Smooth muscle cell (in vitro differentiated cells): ENCODE results near the gene PXK. TPM values are rescaled to one million over a fixed set of nuclear protein-coding genes. Genes with fewer than 3 reads are reported as not detected.

Source experiments
- DNase-seq: peaks from one replicate; lab custom pipeline; 2025; ENCODE audit not compliant: unreplicated experiment; lab: John Stamatoyannopoulos, UW
- H2AFZ ChIP-seq: fragments of 200-600 bp; sonication (generic); 2 replicates; pipeline ENCODE4 v1.6.0; 2016; ENCODE audit warnings: antibody characterized with exemption, low read depth, mild to moderate bottlenecking
- H3F3A ChIP-seq: fragments of 200-600 bp; sonication (generic); 2 replicates; pipeline ENCODE4 v1.6.0; 2017; ENCODE audit warnings: antibody characterized with exemption, low read depth
- H3K27ac ChIP-seq: fragments of 200-600 bp; sonication (generic); 2 replicates; pipeline ENCODE4 v1.5.1; 2016; ENCODE audit warnings: low read depth, mild to moderate bottlenecking
- H3K27me3 ChIP-seq: fragments of 200-600 bp; sonication (generic); 2 replicates; pipeline ENCODE4 v1.6.1; 2016; ENCODE audit warnings: low read depth, mild to moderate bottlenecking
- H3K36me3 ChIP-seq: fragments of 200-600 bp; sonication (generic); 2 replicates; pipeline ENCODE4 v1.5.1; 2016; ENCODE audit warnings: low read depth
- H3K4me1 ChIP-seq: fragments of 200-600 bp; sonication (generic); 2 replicates; pipeline ENCODE4 v1.5.1; 2016; ENCODE audit warnings: low read depth
- H3K4me2 ChIP-seq: fragments of 200-600 bp; sonication (generic); 2 replicates; pipeline ENCODE4 v1.6.0; 2016; ENCODE audit warnings: mild to moderate bottlenecking
- H3K4me3 ChIP-seq: fragments of 200-600 bp; sonication (generic); 2 replicates; pipeline ENCODE4 v1.5.1; 2016; ENCODE audit warnings: mild to moderate bottlenecking
- H3K79me2 ChIP-seq: fragments of 200-600 bp; sonication (generic); 2 replicates; pipeline ENCODE4 v1.6.0; 2016; ENCODE audit warnings: low read depth, mild to moderate bottlenecking
- H3K9ac ChIP-seq: fragments of 200-600 bp; sonication (generic); 2 replicates; pipeline ENCODE4 v1.6.0; 2016; ENCODE audit warnings: low read depth
- H3K9me3 ChIP-seq: fragments of 200-600 bp; sonication (generic); replicated peaks from 2 replicates; pipeline ENCODE4 v1.5.1; 2016; ENCODE audit warnings: low read depth
- H4K20me1 ChIP-seq: fragments of 200-600 bp; sonication (generic); 2 replicates; pipeline ENCODE4 v1.6.0; 2016; ENCODE audit warnings: low read depth
- CTCF ChIP-seq: fragments of 200-600 bp; sonication (generic); IDR thresholded peaks from 2 replicates; pipeline ENCODE4 v1.5.1; 2017; ENCODE audit warnings: borderline replicate concordance, mild to moderate bottlenecking, antibody characterized with exemption; ENCODE audit not compliant: insufficient read depth, poor library complexity, severe bottlenecking
- WGBS: methylation state at CpG from one replicate; pipeline ENCODE4 v1.1.7; 2016; ENCODE audit warnings: low lambda C conversion rate; 5-methylcytosine and 5-hydroxymethylcytosine counted together
- polyA plus RNA-seq: library from polyadenylated mRNA; unstranded; fragments of >200 nt; fragmentation: Nextera tagmentation; extraction: Ambion mirVana; gene quantifications from 2 replicates; pipeline ENCODE4 v1.2.1, GENCODE V29; 2016
- total RNA-seq: library from RNA; depleted of rRNA; stranded (reverse); fragments of >200 nt; gene quantifications from 2 replicates; pipeline ENCODE4 v1.2.3, GENCODE V29; 2014

Gene PXK
- total and polyA plus RNA-seq, 2 experiments from 2014 or later: 23.8 to 30.5 TPM

- Histone ChIP-seq H3K79me2 (peaks cover 39% of the 10 kb centered on the region), H3K9ac (no peak overlapping the region), H3K4me1 (peaks cover 20% of the 10 kb centered on the region), H4K20me1 (peaks cover 3% of the 10 kb centered on the region), H3K27me3 (no peaks in the 10 kb centered on the region), H3K9me3 (no peaks in the 10 kb centered on the region), H3K4me3 (peak overlapping the region; percentile 68), H3K4me2 (peak overlapping the region; percentile 94), H3K36me3 (no peaks in the 10 kb centered on the region), H3K27ac (peak overlapping the region; percentile 90), H2AFZ (no peak overlapping the region), H3F3A (no peaks in the 10 kb centered on the region)
- 88% methylated on average over 1 of the region's 1 CpG for WGBS
- no peak for TF ChIP-seq CTCF
- no peak for DNase-seq
Measured at GRCh38 chr3:58334506-58334884, 1.8 kb downstream of the PXK start.

GRCh38 chr3:58335652-58335947 is 2.9 kb downstream of the PXK start:
- 15% methylated on average over 1 of the region's 1 CpG for WGBS

GRCh38 chr3:58336135-58336882 is 3.6 kb downstream of the PXK start:
- no peak for DNase-seq

More at GRCh38 chr3:58335652-58335947, 2.9 kb downstream of the PXK start:
- no peaks in the 10 kb centered on the region for H3K9me3 ChIP-seq
- peaks cover 48% of the 10 kb centered on the region for H3K79me2 ChIP-seq
- H4K20me1 ChIP-seq: peaks cover 3% of the 10 kb centered on the region
- peak overlapping the region; percentile 90 for H3K27ac ChIP-seq
- H3K4me1 ChIP-seq: peaks cover 20% of the 10 kb centered on the region
- no peaks in the 10 kb centered on the region for H3K36me3 ChIP-seq
- H3F3A ChIP-seq: no peaks in the 10 kb centered on the region
- no peak for DNase-seq
- H3K4me3 ChIP-seq: peak overlapping the region; percentile 68
- no peaks in the 10 kb centered on the region for H3K27me3 ChIP-seq
- peak overlapping the region; percentile 94 for H3K4me2 ChIP-seq
- no peak overlapping the region for H2AFZ ChIP-seq
- TF ChIP-seq CTCF: no peak
- H3K9ac ChIP-seq: peak overlapping the region; percentile 68

More at GRCh38 chr3:58336135-58336882, 3.6 kb downstream of the PXK start:
- Histone ChIP-seq H3K79me2 (peaks cover 55% of the 10 kb centered on the region), H3F3A (no peaks in the 10 kb centered on the region), H3K4me2 (no peak overlapping the region), H2AFZ (no peak overlapping the region), H3K9ac (no peak overlapping the region), H3K27ac (peak overlapping the region; percentile 1), H3K9me3 (no peaks in the 10 kb centered on the region), H3K36me3 (no peaks in the 10 kb centered on the region), H4K20me1 (peaks cover 3% of the 10 kb centered on the region), H3K27me3 (no peaks in the 10 kb centered on the region), H3K4me3 (no peak overlapping the region), H3K4me1 (peaks cover 20% of the 10 kb centered on the region)
- TF ChIP-seq CTCF: no peak
- WGBS: 86% methylated on average over 3 of the region's 3 CpGs
